ENCODE results near the gene LLGL2.
A peak's percentile ranks its signal among the peaks of the same experiment; 100 is the strongest.
"Not testable (repeated sequence)": the region's sequence is repeated elsewhere in the genome, so short reads cannot be mapped to it uniquely, and the experiment has no call there.

The LLGL2 gene, protein sequence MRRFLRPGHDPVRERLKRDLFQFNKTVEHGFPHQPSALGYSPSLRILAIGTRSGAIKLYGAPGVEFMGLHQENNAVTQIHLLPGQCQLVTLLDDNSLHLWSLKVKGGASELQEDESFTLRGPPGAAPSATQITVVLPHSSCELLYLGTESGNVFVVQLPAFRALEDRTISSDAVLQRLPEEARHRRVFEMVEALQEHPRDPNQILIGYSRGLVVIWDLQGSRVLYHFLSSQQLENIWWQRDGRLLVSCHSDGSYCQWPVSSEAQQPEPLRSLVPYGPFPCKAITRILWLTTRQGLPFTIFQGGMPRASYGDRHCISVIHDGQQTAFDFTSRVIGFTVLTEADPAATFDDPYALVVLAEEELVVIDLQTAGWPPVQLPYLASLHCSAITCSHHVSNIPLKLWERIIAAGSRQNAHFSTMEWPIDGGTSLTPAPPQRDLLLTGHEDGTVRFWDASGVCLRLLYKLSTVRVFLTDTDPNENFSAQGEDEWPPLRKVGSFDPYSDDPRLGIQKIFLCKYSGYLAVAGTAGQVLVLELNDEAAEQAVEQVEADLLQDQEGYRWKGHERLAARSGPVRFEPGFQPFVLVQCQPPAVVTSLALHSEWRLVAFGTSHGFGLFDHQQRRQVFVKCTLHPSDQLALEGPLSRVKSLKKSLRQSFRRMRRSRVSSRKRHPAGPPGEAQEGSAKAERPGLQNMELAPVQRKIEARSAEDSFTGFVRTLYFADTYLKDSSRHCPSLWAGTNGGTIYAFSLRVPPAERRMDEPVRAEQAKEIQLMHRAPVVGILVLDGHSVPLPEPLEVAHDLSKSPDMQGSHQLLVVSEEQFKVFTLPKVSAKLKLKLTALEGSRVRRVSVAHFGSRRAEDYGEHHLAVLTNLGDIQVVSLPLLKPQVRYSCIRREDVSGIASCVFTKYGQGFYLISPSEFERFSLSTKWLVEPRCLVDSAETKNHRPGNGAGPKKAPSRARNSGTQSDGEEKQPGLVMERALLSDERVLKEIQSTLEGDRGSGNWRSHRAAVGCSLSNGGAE

DNA sequence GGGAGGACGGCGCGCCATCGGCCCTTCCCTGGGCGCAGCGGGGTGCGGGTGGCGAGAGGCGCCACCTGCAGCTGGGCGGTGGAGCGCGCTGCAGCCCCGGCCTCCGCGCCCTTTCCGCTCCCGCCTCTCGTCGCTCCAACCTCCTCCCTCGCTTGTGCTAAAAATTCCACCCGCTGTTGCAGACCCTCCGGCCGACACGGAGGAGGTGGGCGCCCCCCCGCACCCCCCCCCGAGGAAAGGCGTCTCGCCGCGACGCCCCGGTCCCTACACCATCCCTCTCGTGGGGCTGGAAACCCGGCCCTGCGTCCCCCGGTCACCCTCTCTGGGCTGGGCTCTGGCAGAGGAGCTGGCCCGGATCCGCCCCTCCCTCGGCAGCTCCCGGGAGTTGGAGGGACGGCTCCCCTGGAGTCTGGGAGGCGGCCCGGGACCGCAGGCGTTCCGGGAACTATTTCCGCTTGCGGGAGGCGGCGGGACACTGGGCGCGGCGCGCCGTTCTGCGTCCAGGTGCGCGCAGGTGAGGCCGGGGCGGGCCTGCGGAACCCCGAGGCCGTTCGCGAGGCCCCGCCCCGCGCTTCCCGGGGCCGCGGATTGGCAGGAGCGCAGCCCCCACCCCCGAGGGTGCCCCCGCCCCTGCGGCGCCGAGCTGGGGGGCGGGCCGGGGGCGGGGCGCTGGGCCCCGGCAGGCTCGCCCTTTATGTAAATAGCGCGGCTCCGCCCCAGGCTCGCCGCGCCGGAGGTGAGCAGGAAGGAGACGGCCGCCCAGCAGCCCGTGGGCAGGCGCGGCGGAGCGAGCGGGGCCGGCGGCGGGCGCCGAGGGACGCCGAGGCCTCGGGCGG, at the start of gene LLGL2:
LLGL2 (plus strand) TSS at position 728 of the 836 bp plus-strand sequence. CDS start 17,730 bp downstream, outside the sequence.
- peak; percentile 79 for DNase-seq

GRCh38 chr17:75475851-75476250, 49.6 kb upstream of the LLGL2 start:
- DNase-seq, result no peak

GRCh38 chr17:75476271-75476671, 49.2 kb upstream of the LLGL2 start:
- no peak for DNase-seq

GRCh38 chr17:75476752-75477489, 48.6 kb upstream of the LLGL2 start:
- DNase-seq, result no peak

DNA sequence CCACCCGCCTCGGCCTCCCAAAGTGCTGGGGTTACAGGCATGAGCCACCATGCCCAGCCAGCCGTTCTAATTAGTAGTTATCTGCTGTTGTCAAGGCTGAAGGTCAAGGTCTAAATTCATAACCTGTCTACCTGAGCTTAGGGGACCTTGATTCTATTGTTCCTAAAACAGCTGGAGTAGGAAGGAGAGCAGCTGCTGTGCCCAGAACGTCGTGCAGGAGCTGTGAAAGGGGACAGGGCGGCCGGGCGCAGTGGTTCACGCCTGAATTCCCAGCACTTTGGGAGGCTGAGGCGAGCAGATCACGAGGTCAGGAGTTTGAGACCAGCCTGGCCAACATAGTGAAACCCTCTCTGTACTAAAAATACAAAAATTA, 48.0 kb upstream of the LLGL2 start:
- not testable (repeated sequence) for DNase-seq

GRCh38 chr17:75478508-75478907, 47.0 kb upstream of the LLGL2 start:
- DNase-seq, result no peak

DNA sequence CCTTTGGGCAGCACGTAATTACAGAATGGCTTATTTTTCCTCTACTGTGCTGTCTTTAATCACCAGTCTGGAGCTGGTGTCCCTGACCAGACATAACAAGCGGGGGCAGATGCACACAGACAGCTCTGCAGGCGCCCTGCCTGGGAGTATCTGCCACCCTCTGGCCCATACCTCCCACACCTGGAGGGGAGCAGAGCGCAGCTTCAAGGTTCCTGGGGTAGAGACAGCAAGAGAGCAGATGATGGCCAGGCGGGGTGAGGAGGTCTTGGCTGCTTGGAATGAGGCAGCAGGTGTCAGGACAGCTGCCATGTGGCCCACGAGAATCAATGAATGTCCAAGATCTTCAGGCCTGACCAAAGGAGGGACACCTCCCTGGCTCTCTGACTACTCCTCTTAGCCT, 45.2 kb upstream of the LLGL2 start:
- DNase-seq, result no peak

GRCh38 chr17:75481194-75482068, 44.1 kb upstream of the LLGL2 start:
- no peak for DNase-seq

GRCh38 chr17:75482098-75482942, 43.2 kb upstream of the LLGL2 start:
- no peak for DNase-seq

DNA sequence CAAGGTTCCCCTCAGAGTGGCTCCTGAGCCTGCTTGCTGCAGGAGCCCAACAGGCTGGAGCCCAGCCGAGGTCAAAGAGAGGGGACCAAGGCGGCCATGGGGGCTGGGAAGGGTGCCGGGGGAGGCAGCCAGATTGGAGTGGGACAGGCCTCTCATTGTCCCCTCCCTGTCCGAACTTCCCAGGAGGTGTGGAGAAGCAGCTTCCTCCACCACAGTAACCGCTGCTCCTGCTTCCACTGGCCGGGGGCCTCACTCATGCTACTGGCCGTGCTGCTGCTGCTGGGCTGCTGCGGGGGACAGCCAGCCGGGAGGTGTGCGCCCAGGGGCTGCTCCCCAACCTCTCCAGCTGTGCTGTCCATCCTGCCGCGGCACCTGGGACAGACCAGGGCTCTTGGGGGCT, 39.8 kb upstream of the LLGL2 start:
- DNase-seq, result no peak

- no peak for DNase-seq
Observed at GRCh38 chr17:75486151-75486550, 39.3 kb upstream of the LLGL2 start.

DNA sequence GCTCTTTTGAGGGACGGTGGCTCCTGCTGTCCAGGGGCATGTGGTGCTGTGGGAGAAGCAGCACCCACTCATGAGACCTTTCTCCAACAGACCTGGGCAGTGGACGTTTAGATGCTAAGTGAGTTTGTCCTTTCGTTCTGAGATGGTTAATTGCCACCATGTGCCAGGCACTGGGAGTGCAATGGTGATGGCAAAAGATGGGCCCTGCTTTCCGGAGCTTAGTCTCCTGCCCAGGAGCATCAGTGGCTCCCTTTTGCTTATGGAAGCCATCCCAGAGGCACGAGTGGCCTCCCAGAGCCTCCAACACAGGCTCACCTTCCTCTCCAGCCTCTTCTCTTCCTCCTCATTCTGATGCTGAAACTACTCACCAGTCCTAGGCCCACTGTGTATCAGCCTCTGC, 38.5 kb upstream of the LLGL2 start:
- DNase-seq, result no peak

DNA sequence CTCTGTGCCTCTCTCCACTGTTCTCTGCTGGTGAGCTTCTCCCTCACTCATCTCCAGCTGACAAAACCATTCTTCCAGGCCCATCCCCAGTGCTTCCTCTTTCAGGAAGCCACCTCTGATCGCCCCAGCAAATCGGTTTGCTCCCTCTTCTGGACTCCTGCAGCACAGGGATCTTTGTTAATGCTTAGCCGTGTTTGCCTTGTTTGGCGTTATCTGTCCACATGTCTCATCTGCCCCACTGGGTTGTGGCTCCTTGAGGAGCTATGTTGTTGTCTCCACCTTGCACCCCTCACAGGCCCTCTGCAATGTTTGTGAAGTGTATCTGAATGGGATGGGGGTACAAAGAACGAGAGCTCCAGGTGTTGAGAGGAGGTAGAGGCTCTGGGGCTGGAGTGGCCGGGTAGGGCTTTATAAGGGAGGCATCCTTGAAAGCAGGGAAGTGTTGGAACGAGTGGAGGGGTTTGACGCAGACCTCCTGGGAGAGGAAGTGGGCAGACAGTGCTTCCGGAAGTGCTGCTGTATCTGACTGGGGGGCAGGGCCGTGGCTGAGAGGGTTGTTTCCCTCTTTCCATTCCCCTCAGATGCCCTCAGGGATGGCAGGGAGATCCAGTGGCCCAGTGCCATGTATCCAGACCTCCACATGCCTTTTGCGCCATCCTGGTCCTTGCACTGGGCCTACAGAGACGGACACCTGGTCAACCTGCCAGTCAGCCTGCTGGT, 38.0 kb upstream of the LLGL2 start:
- peak; percentile 31 for DNase-seq

DNA sequence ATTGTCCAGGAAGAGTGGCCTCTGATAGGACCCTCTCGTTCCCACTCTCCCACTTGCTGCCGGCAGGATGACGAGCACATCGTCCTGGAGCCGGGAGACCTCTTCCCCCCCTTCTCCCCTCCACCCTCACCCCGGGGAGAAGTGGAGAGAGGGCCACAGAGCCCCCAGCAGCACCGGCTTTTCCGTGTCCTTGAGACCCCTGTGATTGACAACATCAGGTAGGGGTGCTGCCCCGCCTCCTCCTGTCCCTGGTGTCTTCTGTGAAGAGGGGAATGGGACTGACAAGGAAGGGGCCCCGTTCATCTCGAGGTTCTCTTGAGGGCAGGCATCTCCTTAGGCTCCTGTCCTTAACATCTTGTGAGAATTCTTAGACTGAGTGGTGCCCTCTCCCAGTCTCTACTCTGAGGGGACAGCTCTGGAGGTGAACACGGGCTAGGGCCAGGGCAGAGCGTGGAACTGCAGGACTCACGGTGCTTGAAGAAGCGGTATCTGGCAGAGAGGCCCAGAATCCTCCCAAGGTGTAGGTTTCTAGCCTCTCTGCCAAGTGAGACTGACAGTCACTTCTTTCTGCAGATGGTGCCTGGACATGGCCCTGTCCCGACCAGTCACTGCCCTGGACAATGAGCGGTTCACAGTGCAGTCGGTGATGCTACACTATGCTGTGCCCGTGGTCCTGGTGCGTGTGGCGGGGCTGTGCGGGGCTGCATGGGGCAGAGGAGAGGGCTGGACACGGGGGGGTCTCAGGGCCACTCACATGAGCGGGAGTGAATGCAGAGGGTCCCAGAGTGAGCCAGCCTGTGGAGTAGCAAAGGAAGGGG, 36.6 kb upstream of the LLGL2 start:
- DNase-seq, result no peak

GRCh38 chr17:75489511-75489955, 36.0 kb upstream of the LLGL2 start:
- DNase-seq, result no peak

- no peak for DNase-seq
Observed at GRCh38 chr17:75490173-75490743, 35.2 kb upstream of the LLGL2 start.

GRCh38 chr17:75490953-75491649, 34.4 kb upstream of the LLGL2 start:
- DNase-seq, result no peak
